Ovary (tissue), 3 donors: ENCODE data around the gene IQCC.

ENCODE experiments used
- EP300 ChIP-seq: sonication (generic); formaldehyde crosslinking; IDR thresholded peaks from one replicate; pipeline ENCODE4 v1.6.1; 2017; ENCODE audit warnings: antibody characterized with exemption
- POLR2A ChIP-seq: fragments of 450-650 bp; IDR thresholded peaks from one replicate; pipeline ENCODE4 v1.6.1; 2017; ENCODE audit warnings: antibody characterized with exemption, mild to moderate bottlenecking, moderate library complexity
- TF ChIP-seq, protein P1 (sequence below), 3 donors: fragments of 450-650 bp in 2 of 3; fragments of 200-600 bp in 1 of 3; IDR thresholded peaks; one replicate each; pipeline versions ENCODE4 v1.5.1 to v1.8.0; 2016 to 2022; ENCODE audit warnings: antibody characterized with exemption in 3 of 3, mild to moderate bottlenecking in 1 of 3
- donor health status: DM: no; HTN: no; CAD: no.

DNA sequence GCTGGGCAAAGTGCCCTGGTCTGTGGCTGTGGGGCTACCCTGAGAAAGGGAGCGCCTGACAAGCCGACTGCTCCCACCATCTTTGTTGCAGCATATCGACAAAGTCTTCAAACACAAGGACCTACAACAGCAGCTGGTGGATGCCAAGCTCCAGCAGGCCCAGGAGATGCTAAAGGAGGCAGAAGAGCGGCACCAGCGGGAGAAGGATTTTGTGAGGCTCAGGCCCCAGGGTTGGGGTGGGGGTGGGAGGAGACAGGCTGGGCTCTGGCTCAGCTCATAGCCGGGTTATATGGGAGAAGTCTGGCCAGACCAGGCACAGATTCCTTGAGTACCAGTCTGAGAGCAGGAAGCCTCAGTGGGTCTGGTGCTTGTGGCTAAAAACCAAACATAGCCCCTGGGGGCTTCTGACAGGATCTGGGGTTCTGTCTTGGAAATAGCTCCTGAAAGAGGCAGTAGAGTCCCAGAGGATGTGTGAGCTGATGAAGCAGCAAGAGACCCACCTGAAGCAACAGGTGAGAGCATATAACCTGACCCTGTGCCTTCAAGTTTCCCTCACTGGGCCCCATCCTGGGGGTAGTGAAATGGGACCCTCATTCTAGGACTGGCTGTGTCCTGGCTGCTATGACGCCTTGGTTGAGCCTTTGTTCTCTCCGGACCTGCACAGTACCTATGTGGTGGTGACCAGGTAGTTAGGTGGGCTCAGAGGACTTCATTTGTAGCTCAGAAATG lies 13.1 kb upstream of the IQCC start:
- TF ChIP-seq, protein P1, sequence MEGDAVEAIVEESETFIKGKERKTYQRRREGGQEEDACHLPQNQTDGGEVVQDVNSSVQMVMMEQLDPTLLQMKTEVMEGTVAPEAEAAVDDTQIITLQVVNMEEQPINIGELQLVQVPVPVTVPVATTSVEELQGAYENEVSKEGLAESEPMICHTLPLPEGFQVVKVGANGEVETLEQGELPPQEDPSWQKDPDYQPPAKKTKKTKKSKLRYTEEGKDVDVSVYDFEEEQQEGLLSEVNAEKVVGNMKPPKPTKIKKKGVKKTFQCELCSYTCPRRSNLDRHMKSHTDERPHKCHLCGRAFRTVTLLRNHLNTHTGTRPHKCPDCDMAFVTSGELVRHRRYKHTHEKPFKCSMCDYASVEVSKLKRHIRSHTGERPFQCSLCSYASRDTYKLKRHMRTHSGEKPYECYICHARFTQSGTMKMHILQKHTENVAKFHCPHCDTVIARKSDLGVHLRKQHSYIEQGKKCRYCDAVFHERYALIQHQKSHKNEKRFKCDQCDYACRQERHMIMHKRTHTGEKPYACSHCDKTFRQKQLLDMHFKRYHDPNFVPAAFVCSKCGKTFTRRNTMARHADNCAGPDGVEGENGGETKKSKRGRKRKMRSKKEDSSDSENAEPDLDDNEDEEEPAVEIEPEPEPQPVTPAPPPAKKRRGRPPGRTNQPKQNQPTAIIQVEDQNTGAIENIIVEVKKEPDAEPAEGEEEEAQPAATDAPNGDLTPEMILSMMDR (IDR thresholded peaks at IDR 0.05) = no peak
- TF ChIP-seq EP300 = no peak
- TF ChIP-seq POLR2A = no peak
